Retina (tissue), 1 donor: ENCODE data around the gene OLIG1.

Source experiments
- DNase-seq: peaks from one replicate; pipeline ENCODE4 v3.0.0-alpha.2; 2016

OLIG1 gene

DNA sequence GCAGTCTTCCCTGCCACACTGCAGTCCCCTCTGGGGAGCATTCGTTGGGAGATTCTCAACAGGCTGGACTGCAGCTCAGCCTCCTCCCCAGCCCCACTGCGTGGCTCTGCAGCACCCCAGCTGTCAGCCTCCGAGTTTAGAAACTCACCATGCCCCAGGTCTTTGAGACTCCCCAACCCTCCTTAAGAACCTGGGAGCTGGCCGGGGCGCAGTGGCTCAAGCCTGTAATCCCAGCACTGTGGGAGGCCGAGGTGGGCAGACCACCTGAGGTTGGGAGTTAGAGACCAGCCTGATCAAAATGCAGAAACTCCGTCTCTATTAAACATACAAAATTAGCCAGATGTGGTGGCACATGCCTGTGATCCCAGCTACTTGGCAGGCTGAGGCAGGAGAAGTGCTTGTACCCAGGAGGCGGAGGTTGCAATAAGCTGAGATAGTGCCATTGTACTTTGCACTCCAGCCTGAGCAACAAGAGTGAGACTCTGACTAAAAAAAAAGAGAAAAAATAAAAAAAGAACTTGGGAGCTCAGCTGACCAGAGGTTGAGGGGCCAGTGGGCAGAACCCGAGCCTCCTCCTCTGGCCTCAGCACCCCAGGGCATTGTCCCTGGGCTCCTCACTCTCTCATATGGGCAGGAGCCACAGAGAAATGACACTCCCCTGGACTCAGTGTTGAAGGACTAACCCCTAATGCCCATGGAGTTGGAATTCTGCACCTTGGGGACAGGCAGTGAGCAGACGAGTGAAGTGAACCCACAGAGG, 38.6 kb upstream of the OLIG1 start:
- DNase-seq: peak; percentile 39

GRCh38 chr21:33032434-33033047, 37.4 kb upstream of the OLIG1 start:
- peak; percentile 28 for DNase-seq

- DNase-seq: peak; percentile 71
Measured at GRCh38 chr21:33033094-33033951, 36.6 kb upstream of the OLIG1 start.

DNA sequence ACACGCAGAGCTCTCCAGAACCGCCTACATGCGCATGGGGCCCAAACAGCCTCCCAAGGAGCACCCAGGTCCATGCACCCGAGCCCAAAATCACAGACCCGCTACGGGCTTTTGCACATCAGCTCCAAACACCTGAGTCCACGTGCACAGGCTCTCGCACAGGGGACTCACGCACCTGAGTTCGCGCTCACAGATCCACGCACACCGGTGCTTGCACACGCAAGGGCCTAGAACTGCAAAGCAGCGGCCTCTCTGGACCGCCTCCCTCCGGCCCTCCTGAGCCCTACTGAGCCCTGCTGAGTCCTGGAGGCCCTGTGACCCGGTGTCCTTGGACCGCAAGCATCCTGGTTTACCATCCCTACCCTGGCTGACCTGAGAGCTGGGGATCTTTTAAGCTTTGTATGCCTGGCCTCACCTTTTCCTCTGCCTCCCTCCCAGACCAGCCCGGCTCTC, 36.0 kb upstream of the OLIG1 start:
- no peak for DNase-seq

- DNase-seq: peak; percentile 20
Measured at GRCh38 chr21:33035147-33035546, 34.8 kb upstream of the OLIG1 start.

GRCh38 chr21:33036430-33037162, 33.3 kb upstream of the OLIG1 start:
- DNase-seq: no peak

DNA sequence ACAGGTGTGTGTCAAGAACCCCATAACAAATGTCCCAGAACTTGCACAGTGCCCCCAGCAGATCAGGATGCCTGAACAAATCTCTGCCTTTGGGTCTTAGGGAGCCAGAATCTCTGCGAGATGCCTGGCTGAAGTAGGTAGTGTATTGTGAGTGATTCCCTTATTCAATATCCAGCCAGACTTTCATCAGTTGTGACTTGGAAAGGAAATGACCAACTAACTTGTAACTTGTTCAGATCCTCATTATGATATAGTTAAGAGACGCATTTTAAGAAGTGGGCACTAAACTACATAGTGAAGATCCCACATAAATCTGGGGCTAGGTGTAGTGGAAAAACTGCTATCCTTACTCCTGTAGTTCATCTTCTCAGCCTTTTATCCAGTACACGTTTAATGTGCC, 32.4 kb upstream of the OLIG1 start:
- no peak for DNase-seq

DNA sequence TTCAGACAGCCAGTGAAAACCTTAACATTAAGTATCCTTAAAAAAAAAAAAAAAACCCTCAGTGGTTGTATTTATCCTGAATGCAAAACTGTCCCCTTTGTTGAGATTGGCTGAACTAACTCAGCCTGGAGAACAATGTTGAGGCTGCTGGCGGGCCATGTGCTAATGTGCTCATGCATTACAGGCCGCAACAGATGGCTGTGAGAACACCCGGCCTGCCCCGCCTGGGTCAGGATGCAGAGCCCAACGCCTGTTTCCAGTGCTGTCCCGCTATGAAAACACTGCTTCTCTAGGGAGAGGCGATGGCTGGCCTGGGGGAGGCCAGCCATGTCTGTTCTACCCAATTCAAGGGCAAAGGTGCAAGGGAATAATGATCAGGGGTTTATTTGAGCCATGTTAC, 30.4 kb upstream of the OLIG1 start:
- peak; percentile 61 for DNase-seq

- no peak for DNase-seq
Measured at GRCh38 chr21:33040215-33040614, 29.7 kb upstream of the OLIG1 start.

DNA sequence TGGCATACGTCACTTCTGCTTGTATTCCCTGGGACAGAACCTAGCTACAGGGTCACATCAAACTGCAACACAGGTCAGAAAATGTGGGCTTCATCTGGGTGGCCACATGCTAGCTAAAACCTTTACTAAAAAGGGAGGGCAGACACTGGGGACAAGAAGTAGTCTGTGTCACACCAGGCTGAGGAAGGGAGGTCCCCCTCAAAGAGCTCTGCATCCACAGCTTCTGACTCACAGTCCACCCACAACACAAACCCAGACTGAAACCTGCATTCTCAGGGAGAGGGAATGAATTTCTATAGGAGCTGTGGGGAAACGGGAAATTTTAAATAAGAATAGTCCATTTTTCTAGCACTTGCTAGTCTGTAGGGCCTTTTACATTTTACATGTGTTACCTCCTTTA, 28.0 kb upstream of the OLIG1 start:
- no peak for DNase-seq

GRCh38 chr21:33042812-33043211, 27.1 kb upstream of the OLIG1 start:
- DNase-seq: no peak

DNA sequence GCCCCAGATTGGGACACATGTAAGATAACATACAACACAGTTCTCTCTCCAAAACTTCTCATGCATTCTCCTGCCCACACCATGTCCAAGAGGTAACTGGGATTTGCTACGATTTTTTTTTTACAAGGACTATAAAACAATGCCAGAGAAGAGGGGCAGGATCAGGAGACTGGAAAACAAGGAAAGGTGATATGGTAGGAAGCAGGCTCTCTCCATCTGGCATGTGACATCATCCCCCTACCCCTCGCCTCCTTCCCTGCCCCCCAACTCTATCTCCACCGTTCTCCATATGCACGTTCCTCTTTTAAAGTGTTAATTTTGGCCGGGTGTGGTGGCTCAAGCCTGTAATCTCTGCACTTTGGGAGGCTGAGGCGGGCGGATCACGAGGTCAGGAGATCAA, 23.5 kb upstream of the OLIG1 start:
- no peak for DNase-seq

GRCh38 chr21:33047231-33047630, 22.7 kb upstream of the OLIG1 start:
- DNase-seq: no peak

DNA sequence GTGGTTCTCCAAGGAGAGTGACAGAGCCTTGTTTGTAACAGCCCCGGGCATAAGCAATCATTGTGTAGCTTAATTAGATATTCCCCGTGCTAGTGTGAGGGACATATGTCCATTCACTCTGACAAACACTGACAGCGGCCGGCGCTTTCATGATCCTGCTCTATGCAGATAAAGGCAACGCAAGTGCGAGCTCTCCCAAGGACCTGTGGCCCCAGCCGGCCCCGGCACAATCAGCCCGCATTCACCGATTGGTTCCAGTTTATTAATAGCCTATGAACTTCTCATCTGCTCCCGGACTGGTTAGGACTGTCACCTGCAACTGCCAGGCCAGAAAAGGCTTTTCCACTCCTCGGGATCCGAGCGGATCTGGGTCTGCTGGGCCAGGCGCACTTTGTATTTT, 18.0 kb upstream of the OLIG1 start:
- DNase-seq: peak; percentile 14

GRCh38 chr21:33053951-33054350, 16.0 kb upstream of the OLIG1 start:
- DNase-seq: no peak

GRCh38 chr21:33055991-33056390, 13.9 kb upstream of the OLIG1 start:
- no peak for DNase-seq

DNA sequence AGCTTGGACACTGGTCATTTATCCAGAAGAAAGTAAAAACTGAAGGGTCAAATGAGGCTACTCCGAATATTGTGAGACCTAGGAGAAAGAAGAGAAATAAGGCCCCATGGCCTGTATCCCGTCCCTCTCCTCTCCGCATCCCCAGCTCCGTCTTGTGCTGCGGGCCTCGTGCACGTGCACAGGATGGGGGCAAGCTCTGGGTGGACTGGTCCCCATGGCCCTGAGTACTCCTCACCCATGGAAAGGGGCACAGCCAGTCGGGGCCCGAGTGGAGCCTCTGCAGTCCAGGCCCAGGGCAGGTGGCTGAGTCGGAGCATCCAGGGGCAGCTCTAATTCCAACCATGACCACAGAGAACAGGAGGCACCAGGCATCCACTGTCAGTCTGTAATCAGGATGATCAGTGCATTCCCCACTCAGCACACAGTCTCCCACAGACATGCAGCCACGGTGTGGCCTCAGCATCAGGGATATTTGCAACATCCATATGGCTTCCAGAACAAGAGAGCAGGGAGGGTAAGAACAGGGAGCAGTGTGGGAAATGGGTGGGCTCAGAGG, 12.5 kb upstream of the OLIG1 start:
- no peak for DNase-seq

DNA sequence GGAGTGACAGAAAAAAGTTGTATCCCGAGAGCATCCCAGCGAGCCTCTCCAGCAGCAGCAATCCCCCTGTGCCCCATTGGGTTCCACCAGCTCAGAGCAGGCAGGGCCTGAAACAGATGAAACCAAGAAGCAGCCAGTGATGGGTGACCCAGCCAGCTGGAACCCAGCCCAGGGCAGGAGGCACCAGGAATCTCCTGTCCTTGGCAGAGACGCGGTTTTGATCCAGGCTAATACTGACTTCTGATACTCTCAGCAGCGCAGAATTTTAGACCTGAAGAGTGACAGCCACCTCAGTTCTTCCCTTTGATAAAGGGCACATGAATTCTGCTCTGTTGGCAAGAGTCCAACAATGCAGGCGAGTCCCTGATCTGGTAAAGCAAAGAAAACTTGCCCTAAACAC, 11.4 kb upstream of the OLIG1 start:
- no peak for DNase-seq

DNA sequence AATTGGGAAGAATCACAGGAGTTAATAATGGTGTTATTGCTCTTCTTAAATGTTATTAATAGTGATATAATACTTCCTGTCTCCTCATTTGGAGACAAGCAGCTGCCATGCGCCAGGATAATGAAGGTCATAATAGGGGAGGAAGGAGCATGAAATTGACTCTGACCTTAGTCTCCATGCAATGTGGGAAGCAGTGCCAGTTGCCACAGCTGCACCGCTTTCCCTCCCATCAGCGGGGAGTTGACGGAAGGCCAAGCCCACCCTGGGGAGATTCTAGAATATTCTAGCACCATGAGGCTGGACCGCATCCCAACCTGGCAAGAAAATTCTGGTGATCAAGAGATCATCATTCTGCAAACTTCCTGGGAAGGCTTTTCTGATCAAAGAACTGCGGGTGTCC, 11.0 kb upstream of the OLIG1 start:
- DNase-seq: no peak

DNA sequence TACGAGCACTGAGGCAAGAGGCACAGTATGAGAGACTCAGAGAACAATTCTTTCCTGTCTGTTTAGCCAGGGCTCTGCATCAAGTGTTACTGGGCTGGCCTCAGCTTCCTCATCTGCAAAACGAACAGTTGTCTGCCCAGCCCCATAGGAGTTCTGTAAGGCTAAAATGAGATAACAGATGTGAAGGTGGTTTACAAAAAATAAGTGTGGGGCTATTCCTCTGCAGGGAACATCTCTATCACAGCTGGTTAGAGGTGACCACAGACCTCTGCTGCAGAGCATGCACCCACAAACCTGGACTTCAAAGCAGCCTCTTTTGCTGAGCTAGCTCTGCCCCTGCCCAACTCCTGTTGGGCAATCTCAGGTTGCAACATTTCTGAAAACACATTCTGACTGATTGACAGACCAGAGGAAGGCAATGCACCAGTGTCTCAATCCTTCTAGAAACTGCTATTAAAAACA, 10.5 kb upstream of the OLIG1 start:
- no peak for DNase-seq

GRCh38 chr21:33061233-33061632, 8.7 kb upstream of the OLIG1 start:
- DNase-seq: no peak

DNA sequence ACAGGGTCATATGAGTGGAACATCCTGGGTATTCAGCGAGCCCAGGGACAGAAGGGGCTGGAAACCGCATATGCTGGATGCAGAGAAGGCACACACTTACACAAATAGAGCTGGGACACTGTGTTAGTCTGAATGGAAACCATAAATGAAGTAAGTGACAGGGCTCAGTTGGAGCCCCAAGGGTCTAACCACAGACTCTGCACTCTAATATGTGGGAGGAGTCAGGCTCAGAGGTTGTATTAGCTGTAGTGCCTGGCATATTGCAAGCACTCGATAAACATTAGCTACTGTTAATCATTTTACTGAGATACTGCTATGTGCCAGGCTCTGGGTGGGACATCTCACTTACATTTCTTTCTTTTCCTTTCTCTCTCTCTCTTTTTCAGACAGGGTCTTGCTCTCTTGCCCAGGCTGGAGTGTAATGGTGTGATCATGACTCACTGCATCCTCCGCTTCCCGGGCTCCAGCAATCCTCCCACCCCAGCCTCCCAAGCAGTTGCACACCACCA, 6.5 kb upstream of the OLIG1 start:
- DNase-seq: no peak
